Measurements from ENCODE around the gene TMEM202.
"Not testable (repeated sequence)": the region's sequence is repeated elsewhere in the genome, so short reads cannot be mapped to it uniquely, and the experiment has no call there.

Gene TMEM202

DNA sequence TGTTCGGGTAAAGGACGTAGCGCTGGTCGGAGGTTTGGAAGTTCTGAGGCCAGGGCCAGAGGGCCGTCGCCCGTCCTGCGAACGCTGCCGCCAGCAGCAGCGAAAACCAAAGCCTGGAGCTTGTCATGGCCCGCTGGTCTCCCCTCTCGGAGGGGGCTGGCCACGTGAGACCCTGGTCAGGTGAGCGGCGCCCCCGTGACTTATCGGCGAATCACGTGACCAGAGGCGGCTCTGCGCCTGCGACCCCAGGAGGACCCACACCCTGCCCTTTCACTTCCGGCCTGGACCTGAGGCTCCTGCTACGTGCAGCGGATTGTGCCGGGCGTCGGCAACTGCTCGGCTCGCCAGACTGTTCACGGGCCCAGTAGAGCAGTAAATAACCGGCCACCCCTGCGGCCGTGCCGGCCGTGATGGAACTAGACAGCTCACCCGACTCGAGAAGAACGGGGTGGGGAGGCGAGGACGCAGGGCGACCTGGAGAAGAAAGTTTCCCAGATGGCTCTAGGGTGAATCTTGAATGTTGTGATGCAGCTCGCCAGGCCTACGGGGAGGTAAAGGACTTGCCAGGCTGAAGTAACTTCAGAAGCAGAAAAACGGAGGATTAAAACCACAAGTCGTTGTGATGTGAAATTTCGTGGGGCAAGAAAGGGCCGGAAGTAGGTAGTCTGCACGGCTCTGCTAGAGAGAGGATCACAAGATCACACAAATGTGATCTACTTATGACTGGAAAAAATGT, 22.1 kb upstream of the TMEM202 start, which contains the start of gene HEXA:
Gene HEXA (minus strand): TSS at position 169 of the 736 bp plus-strand sequence. CDS start 42 bp downstream, at position 127.
- peak within 1 kb of the TSS; percentile 95 for H3K4me2 ChIP-seq (ENCODE audit: low read depth, low read length)
- H3K36me3 ChIP-seq (replicated peaks; ENCODE audit: insufficient read depth, low read length), result no peaks in the 10 kb centered on the region
- H3F3A ChIP-seq (ENCODE audit: insufficient read depth, low read length), result peaks cover 12% of the 10 kb centered on the region
- peak within 1 kb of the TSS; percentile 80 for H3K4me3 ChIP-seq (ENCODE audit: low read length)
- peak within 1 kb of the TSS; percentile 91 for H2AFZ ChIP-seq (ENCODE audit: low read length)
- no peaks in the 10 kb centered on the region for H3K9me2 ChIP-seq (replicated peaks; ENCODE audit: insufficient read depth, low read length)
- peak; percentile 96 for DNase-seq
- H3K27me3 ChIP-seq (replicated peaks; ENCODE audit: insufficient read depth, low read length), result no peaks in the 10 kb centered on the region
- peak within 1 kb of the TSS; percentile 78 for H3K9ac ChIP-seq (ENCODE audit: low read length)
- H3K9me3 ChIP-seq (replicated peaks; ENCODE audit: insufficient read depth, low read length), result no peaks in the 10 kb centered on the region
- peak within 1 kb of the TSS; percentile 73; the same call in 1 of the 2 replicates for H3K27ac ChIP-seq (ENCODE audit: low read length)
- TF ChIP-seq EZH2 (optimal IDR thresholded peaks at IDR 0.05; ENCODE audit: low read depth, low read length), result no peak
- TF ChIP-seq EZH2phosphoT487 (IDR thresholded peaks at IDR 0.05; ENCODE audit: low read length), result no peak
- no peak for TF ChIP-seq CTCF (IDR thresholded peaks at IDR 0.05; ENCODE audit: low read length)
- H3K79me2 ChIP-seq (ENCODE audit: low read length), result peaks cover 54% of the 10 kb centered on the region
- no peaks in the 10 kb centered on the region for H4K20me1 ChIP-seq (ENCODE audit: insufficient read depth, low read length)
- H3K4me1 ChIP-seq (ENCODE audit: low read length), result peaks cover 12% of the 10 kb centered on the region

DNA sequence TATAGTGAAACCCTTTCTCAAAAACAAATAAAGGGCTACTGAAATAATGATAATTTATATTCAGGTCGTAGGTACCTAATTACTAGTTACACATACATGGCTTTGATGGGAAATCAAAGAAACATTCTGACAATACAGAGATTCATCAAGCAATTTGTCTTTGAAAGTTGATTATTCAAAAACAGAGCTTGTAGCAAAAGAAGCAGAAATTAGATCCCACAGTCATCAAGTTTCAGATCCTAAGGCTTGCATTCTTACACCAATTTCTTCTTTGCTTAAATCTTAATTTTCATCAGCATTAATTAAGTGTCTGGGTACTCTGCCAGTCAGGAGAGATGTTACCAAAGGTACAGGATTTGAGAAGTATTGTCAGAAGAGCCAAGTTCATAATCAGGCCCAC, 20.8 kb upstream of the TMEM202 start:
- Histone ChIP-seq H3K4me3 (ENCODE audit: low read length) (no peak overlapping the region), H3K79me2 (ENCODE audit: low read length) (peaks cover 41% of the 10 kb centered on the region), H3K27ac (ENCODE audit: low read length) (no peak overlapping the region), H3K4me1 (ENCODE audit: low read length) (peaks cover 12% of the 10 kb centered on the region), H4K20me1 (ENCODE audit: insufficient read depth, low read length) (no peaks in the 10 kb centered on the region), H3K9me2 (replicated peaks; ENCODE audit: insufficient read depth, low read length) (no peaks in the 10 kb centered on the region), H2AFZ (ENCODE audit: low read length) (no peak overlapping the region), H3K9ac (ENCODE audit: low read length) (no peak overlapping the region), H3F3A (ENCODE audit: insufficient read depth, low read length) (peaks cover 12% of the 10 kb centered on the region), H3K4me2 (ENCODE audit: low read depth, low read length) (no peak overlapping the region), H3K9me3 (replicated peaks; ENCODE audit: insufficient read depth, low read length) (no peaks in the 10 kb centered on the region), H3K36me3 (replicated peaks; ENCODE audit: insufficient read depth, low read length) (no peaks in the 10 kb centered on the region), H3K27me3 (replicated peaks; ENCODE audit: insufficient read depth, low read length) (no peaks in the 10 kb centered on the region)
- no peak for DNase-seq
- TF ChIP-seq CTCF (IDR thresholded peaks at IDR 0.05; ENCODE audit: low read length) (no peak), EZH2 (optimal IDR thresholded peaks at IDR 0.05; ENCODE audit: low read depth, low read length) (no peak), EZH2phosphoT487 (IDR thresholded peaks at IDR 0.05; ENCODE audit: low read length) (no peak)

GRCh38 chr15:72379106-72379505, 19.0 kb upstream of the TMEM202 start:
- Histone ChIP-seq H3F3A (ENCODE audit: insufficient read depth, low read length) (peaks cover 12% of the 10 kb centered on the region), H3K79me2 (ENCODE audit: low read length) (peaks cover 23% of the 10 kb centered on the region), H3K4me1 (ENCODE audit: low read length) (peaks cover 12% of the 10 kb centered on the region)
- H3K27me3 ChIP-seq (replicated peaks; ENCODE audit: insufficient read depth, low read length); H3K4me3 ChIP-seq (ENCODE audit: low read length); H4K20me1 ChIP-seq (ENCODE audit: insufficient read depth, low read length); H3K9ac ChIP-seq (ENCODE audit: low read length); H2AFZ ChIP-seq (ENCODE audit: low read length); H3K4me2 ChIP-seq (ENCODE audit: low read depth, low read length); H3K36me3 ChIP-seq (replicated peaks; ENCODE audit: insufficient read depth, low read length); DNase-seq; H3K27ac ChIP-seq (ENCODE audit: low read length); H3K9me2 ChIP-seq (replicated peaks; ENCODE audit: insufficient read depth, low read length); H3K9me3 ChIP-seq (replicated peaks; ENCODE audit: insufficient read depth, low read length): not testable (repeated sequence)

- H3K27ac ChIP-seq (ENCODE audit: low read length), result no peak overlapping the region
- H3K36me3 ChIP-seq (replicated peaks; ENCODE audit: insufficient read depth, low read length), result no peaks in the 10 kb centered on the region
- no peak for DNase-seq
- H3K79me2 ChIP-seq (ENCODE audit: low read length), result peaks cover 15% of the 10 kb centered on the region
- H3K9ac ChIP-seq (ENCODE audit: low read length), result no peak overlapping the region
- TF ChIP-seq CTCF (IDR thresholded peaks at IDR 0.05; ENCODE audit: low read length), result no peak
- TF ChIP-seq EZH2 (optimal IDR thresholded peaks at IDR 0.05; ENCODE audit: low read depth, low read length), result no peak
- no peak for TF ChIP-seq EZH2phosphoT487 (IDR thresholded peaks at IDR 0.05; ENCODE audit: low read length)
- no peak overlapping the region for H3K4me2 ChIP-seq (ENCODE audit: low read depth, low read length)
- H3K9me3 ChIP-seq (replicated peaks; ENCODE audit: insufficient read depth, low read length), result no peaks in the 10 kb centered on the region
- H3K27me3 ChIP-seq (replicated peaks; ENCODE audit: insufficient read depth, low read length), result no peaks in the 10 kb centered on the region
- H4K20me1 ChIP-seq (ENCODE audit: insufficient read depth, low read length), result no peaks in the 10 kb centered on the region
- H2AFZ ChIP-seq (ENCODE audit: low read length), result no peak overlapping the region
- peaks cover 12% of the 10 kb centered on the region for H3F3A ChIP-seq (ENCODE audit: insufficient read depth, low read length)
- H3K9me2 ChIP-seq (replicated peaks; ENCODE audit: insufficient read depth, low read length), result no peaks in the 10 kb centered on the region
- H3K4me3 ChIP-seq (ENCODE audit: low read length), result no peak overlapping the region
- H3K4me1 ChIP-seq (ENCODE audit: low read length), result peaks cover 4% of the 10 kb centered on the region
Measured at GRCh38 chr15:72379856-72380430, 18.2 kb upstream of the TMEM202 start.

Data from MM.1S (cell line).